ENCODE results near the gene TRABD2A.
A peak's percentile ranks its signal among the peaks of the same experiment; 100 is the strongest.

Gene TRABD2A

GRCh38 chr2:84894758-84895520 lies 14.1 kb upstream of the TRABD2A start:
- no peak overlapping the region for H3K27ac ChIP-seq (ENCODE audit: low read depth, low read length)

GRCh38 chr2:84894131-84894586 lies 13.3 kb upstream of the TRABD2A start:
- no peak overlapping the region for H3K4me3 ChIP-seq (ENCODE audit: insufficient read depth, low read length, poor library complexity, severe bottlenecking)
- no peaks in the 10 kb centered on the region for H3F3A ChIP-seq (ENCODE audit: insufficient read depth)
- no peak overlapping the region for H3K9ac ChIP-seq (ENCODE audit: low read length)
- no peaks in the 10 kb centered on the region for H4K20me1 ChIP-seq (ENCODE audit: low read depth, low read length)
- H3K9me2 ChIP-seq (replicated peaks; ENCODE audit: insufficient read depth, low read length) = no peaks in the 10 kb centered on the region
- no peak for TF ChIP-seq EZH2phosphoT487 (conservative IDR thresholded peaks at IDR 0.05; ENCODE audit: low read length)
- TF ChIP-seq CTCF (IDR thresholded peaks at IDR 0.05; ENCODE audit: insufficient read depth, low read length, poor library complexity, severe bottlenecking) = no peak
- H3K36me3 ChIP-seq (ENCODE audit: low read length) = no peaks in the 10 kb centered on the region
- H2AFZ ChIP-seq (ENCODE audit: low read depth, low read length, severe bottlenecking) = peak overlapping the region; percentile 74
- no peaks in the 10 kb centered on the region for H3K9me3 ChIP-seq (ENCODE audit: insufficient read depth, low read length)
- H3K79me2 ChIP-seq (ENCODE audit: insufficient read depth, low read length) = no peaks in the 10 kb centered on the region
- H3K27ac ChIP-seq (ENCODE audit: low read depth, low read length) = no peak overlapping the region
- H3K27me3 ChIP-seq (ENCODE audit: low read length) = no peaks in the 10 kb centered on the region
- peak overlapping the region; percentile 26 for H3K4me2 ChIP-seq (ENCODE audit: low read depth, low read length, poor library complexity, severe bottlenecking)

More at GRCh38 chr2:84894758-84895520, 14.1 kb upstream of the TRABD2A start:
- Histone ChIP-seq H3K9me2 (replicated peaks; ENCODE audit: insufficient read depth, low read length) (no peaks in the 10 kb centered on the region), H3K36me3 (ENCODE audit: low read length) (no peaks in the 10 kb centered on the region), H2AFZ (ENCODE audit: low read depth, low read length, severe bottlenecking) (peak overlapping the region; percentile 74), H3K9me3 (ENCODE audit: insufficient read depth, low read length) (no peaks in the 10 kb centered on the region), H3K4me2 (ENCODE audit: low read depth, low read length, poor library complexity, severe bottlenecking) (peak overlapping the region; percentile 26), H3F3A (ENCODE audit: insufficient read depth) (no peaks in the 10 kb centered on the region), H3K9ac (ENCODE audit: low read length) (peak overlapping the region; percentile 19; the same call in 1 of the 2 replicates), H3K4me3 (ENCODE audit: insufficient read depth, low read length, poor library complexity, severe bottlenecking) (no peak overlapping the region), H3K79me2 (ENCODE audit: insufficient read depth, low read length) (no peaks in the 10 kb centered on the region), H4K20me1 (ENCODE audit: low read depth, low read length) (no peaks in the 10 kb centered on the region), H3K27me3 (ENCODE audit: low read length) (no peaks in the 10 kb centered on the region)
- TF ChIP-seq CTCF (IDR thresholded peaks at IDR 0.05; ENCODE audit: insufficient read depth, low read length, poor library complexity, severe bottlenecking) (no peak), EZH2phosphoT487 (conservative IDR thresholded peaks at IDR 0.05; ENCODE audit: low read length) (no peak)

GRCh38 chr2:84891355-84892010 lies 10.6 kb upstream of the TRABD2A start:
- Histone ChIP-seq H3K9ac (ENCODE audit: low read length) (no peak overlapping the region), H3K4me2 (ENCODE audit: low read depth, low read length, poor library complexity, severe bottlenecking) (no peak overlapping the region), H3K36me3 (ENCODE audit: low read length) (no peaks in the 10 kb centered on the region), H2AFZ (ENCODE audit: low read depth, low read length, severe bottlenecking) (no peak overlapping the region), H3K27ac (ENCODE audit: low read depth, low read length) (no peak overlapping the region), H3K9me2 (replicated peaks; ENCODE audit: insufficient read depth, low read length) (no peaks in the 10 kb centered on the region), H3K4me3 (ENCODE audit: insufficient read depth, low read length, poor library complexity, severe bottlenecking) (no peak overlapping the region), H4K20me1 (ENCODE audit: low read depth, low read length) (no peaks in the 10 kb centered on the region), H3K27me3 (ENCODE audit: low read length) (no peaks in the 10 kb centered on the region), H3F3A (ENCODE audit: insufficient read depth) (no peaks in the 10 kb centered on the region), H3K79me2 (ENCODE audit: insufficient read depth, low read length) (no peaks in the 10 kb centered on the region), H3K9me3 (ENCODE audit: insufficient read depth, low read length) (no peaks in the 10 kb centered on the region)
- no peak for TF ChIP-seq CTCF (IDR thresholded peaks at IDR 0.05; ENCODE audit: insufficient read depth, low read length, poor library complexity, severe bottlenecking)
- no peak for TF ChIP-seq EZH2phosphoT487 (conservative IDR thresholded peaks at IDR 0.05; ENCODE audit: low read length)
